Stimulated activated CD8-positive, alpha-beta memory T cell treated with anti-CD3 and anti-CD28 coated beads, Interleukin-15, amount 100 ng/mL, for 1 hour (primary cell): ENCODE measurements around the gene MORC2.

Source experiments
- DNase-seq: peaks from one replicate; pipeline ENCODE4 v3.0.0-alpha.2; 2020; ENCODE audit warnings: low read depth

MORC2 gene

GRCh38 chr22:30889268-30889995 is 79.1 kb downstream of the MORC2 start:
- no peak for DNase-seq

- no peak for DNase-seq
Measured at GRCh38 chr22:30887861-30888260, 80.7 kb downstream of the MORC2 start.

GRCh38 chr22:30887453-30887852 is 81.1 kb downstream of the MORC2 start:
- no peak for DNase-seq

- no peak for DNase-seq
Measured at GRCh38 chr22:30885591-30885990, 83.0 kb downstream of the MORC2 start.

- DNase-seq, result no peak
Measured at GRCh38 chr22:30885001-30885366, 83.6 kb downstream of the MORC2 start.

GRCh38 chr22:30884211-30885000 is 84.2 kb downstream of the MORC2 start:
- DNase-seq, result no peak

- DNase-seq, result no peak
Measured at GRCh38 chr22:30883586-30884145, 84.9 kb downstream of the MORC2 start.

GRCh38 chr22:30882974-30883533 is 85.5 kb downstream of the MORC2 start:
- no peak for DNase-seq

GRCh38 chr22:30882184-30882717 is 86.3 kb downstream of the MORC2 start:
- DNase-seq, result no peak

GRCh38 chr22:30881361-30882183 is 87.0 kb downstream of the MORC2 start:
- no peak for DNase-seq

- no peak for DNase-seq
Measured at GRCh38 chr22:30880847-30881246, 87.7 kb downstream of the MORC2 start.

GRCh38 chr22:30880181-30880601 is 88.4 kb downstream of the MORC2 start:
- no peak for DNase-seq

- DNase-seq, result no peak
Measured at GRCh38 chr22:30879415-30879797, 89.2 kb downstream of the MORC2 start.

GRCh38 chr22:30878516-30879414 is 89.8 kb downstream of the MORC2 start:
- DNase-seq, result no peak

- DNase-seq, result no peak
Measured at GRCh38 chr22:30877662-30878515, 90.7 kb downstream of the MORC2 start.

- no peak for DNase-seq
Measured at GRCh38 chr22:30876915-30877553, 91.5 kb downstream of the MORC2 start.

GRCh38 chr22:30876221-30876751 is 92.3 kb downstream of the MORC2 start:
- no peak for DNase-seq

GRCh38 chr22:30875481-30876215 is 92.9 kb downstream of the MORC2 start:
- no peak for DNase-seq
